H1 (cell line): Measurements from ENCODE around the gene MICOS13. TPM values are rescaled to one million over a fixed set of nuclear protein-coding genes. Genes with fewer than 3 reads are reported as not detected.

Experiments
- CTCF ChIA-PET: fragments of 300-600 bp; sonication (Branson Sonifier 250); formaldehyde crosslinking; loops from one replicate; lab custom pipeline; 2021; ENCODE audit not compliant: partially characterized antibody; lab: Charles Lee
- POLR2A ChIA-PET: fragments of 300-600 bp; sonication (Branson Sonifier 250); formaldehyde crosslinking; loops from one replicate; lab custom pipeline; 2021; ENCODE audit warnings: inconsistent platforms; ENCODE audit not compliant: partially characterized antibody; lab: Charles Lee
- DNase-seq, 2 experiments: peaks; one replicate each; pipeline versions ENCODE4 v3.0.0 to v3.0.0-alpha.2; 2010 to 2022; ENCODE audit warnings: low spot score in 2 of 2, low read depth in 1 of 2, mixed read lengths in 1 of 2
- FAIRE-seq: peaks from 2 replicates; lab custom pipeline; 2011; peaks lifted over from hg19 to GRCh38; lab: Jason Lieb, UNC
- H2AFZ ChIP-seq: 2 replicates; pipeline ENCODE4 v1.8.1; 2012; ENCODE audit warnings: low read length, inconsistent platforms
- H2AK5ac ChIP-seq: 2 replicates; pipeline ENCODE4 v1.6.1; 2013; ENCODE audit warnings: low read depth, low read length
- H2BK120ac ChIP-seq: replicated peaks from 2 replicates; pipeline ENCODE3; 2013; ENCODE audit warnings: low read depth, low read length, inconsistent platforms
- H2BK12ac ChIP-seq: 2 replicates; pipeline ENCODE4 v1.6.1; 2013; ENCODE audit warnings: low read depth, low read length
- H2BK15ac ChIP-seq: 2 replicates; pipeline ENCODE4 v1.6.1; 2013; ENCODE audit warnings: low read length
- H2BK20ac ChIP-seq: 2 replicates; pipeline ENCODE4 v1.6.1; 2013; ENCODE audit warnings: low read length
- H2BK5ac ChIP-seq: 2 replicates; pipeline ENCODE4 v1.6.1; 2013; ENCODE audit warnings: low read depth, low read length
- H3K14ac ChIP-seq: 2 replicates; pipeline ENCODE4 v1.6.1; 2013; ENCODE audit warnings: inconsistent platforms; ENCODE audit not compliant: insufficient read length
- H3K18ac ChIP-seq: 2 replicates; pipeline ENCODE4 v1.6.1; 2013; ENCODE audit warnings: low read length; ENCODE audit errors: extremely low read depth
- H3K23ac ChIP-seq: 2 replicates; pipeline ENCODE4 v1.6.1; 2013; ENCODE audit warnings: inconsistent platforms; ENCODE audit not compliant: insufficient read length
- H3K23me2 ChIP-seq: 2 replicates; pipeline ENCODE4 v1.6.1; 2013; ENCODE audit warnings: low read depth, low read length
- H3K27ac ChIP-seq: 2 replicates; pipeline ENCODE4 v1.6.1; 2011; ENCODE audit warnings: low read depth, low read length, inconsistent platforms
- H3K27me3 ChIP-seq, 4 experiments: replicated peaks in 1 of 4; 1 replicate in 1 of 4; 2 replicates in 3 of 4; pipeline versions ENCODE4 v1.6.1 to v1.8.1; 2011 to 2013; ENCODE audit warnings: low read length in 3 of 4, mild to moderate bottlenecking in 3 of 4, inconsistent platforms in 2 of 4, mixed read lengths in 2 of 4, moderate library complexity in 1 of 4; ENCODE audit not compliant: control insufficient read depth in 3 of 4, insufficient read depth in 3 of 4; ENCODE audit errors: extremely low read depth in 1 of 4
- H3K36me3 ChIP-seq, 4 experiments: 2 replicates each; pipeline versions ENCODE4 v1.6.1 to v1.8.1; 2011 to 2013; ENCODE audit warnings: mild to moderate bottlenecking in 4 of 4, low read length in 3 of 4, moderate library complexity in 2 of 4, control low read depth in 1 of 4, inconsistent platforms in 1 of 4; ENCODE audit not compliant: insufficient read depth in 4 of 4, control insufficient read depth in 2 of 4
- H3K4ac ChIP-seq: replicated peaks from 2 replicates; pipeline ENCODE3; 2013; ENCODE audit warnings: low read length, low read depth, mixed read lengths, inconsistent platforms; ENCODE audit not compliant: insufficient read length
- H3K4me1 ChIP-seq, 4 experiments: replicated peaks in 1 of 4; 1 replicate in 1 of 4; 2 replicates in 3 of 4; pipeline versions ENCODE4 v1.6.1 to v1.8.1; 2011 to 2013; ENCODE audit warnings: low read length in 3 of 4, inconsistent platforms in 2 of 4, mixed read lengths in 1 of 4; ENCODE audit not compliant: insufficient read depth in 4 of 4, control insufficient read depth in 3 of 4
- H3K4me2 ChIP-seq, 2 experiments: 2 replicates each; pipeline versions ENCODE4 v1.6.1 to v1.8.1; 2011 to 2013; ENCODE audit warnings: low read depth in 2 of 2, low read length in 2 of 2, control low read depth in 1 of 2, inconsistent platforms in 1 of 2, mild to moderate bottlenecking in 1 of 2; ENCODE audit not compliant: insufficient read depth in 1 of 2
- H3K4me3 ChIP-seq, 4 experiments: fragments of 200-600, 300-600 bp in 1 of 4; sonication (generic), shearing (Covaris generic), sonication (Bioruptor Twin) in 1 of 4; 2 replicates each; pipeline versions ENCODE4 v1.5.1 to v1.8.1; 2011 to 2016; ENCODE audit warnings: low read length in 4 of 4, low read depth in 3 of 4, control low read depth in 2 of 4, inconsistent platforms in 2 of 4, mild to moderate bottlenecking in 2 of 4, mixed read lengths in 1 of 4, moderate library complexity in 1 of 4; ENCODE audit not compliant: insufficient read depth in 2 of 4; ENCODE audit errors: extremely low read depth in 1 of 4
- H3K56ac ChIP-seq: replicated peaks from 2 replicates; pipeline ENCODE3; 2013; ENCODE audit warnings: low read depth, mild to moderate bottlenecking, mixed read lengths, low read length, inconsistent platforms; ENCODE audit not compliant: insufficient read length
- H3K79me1 ChIP-seq: 2 replicates; pipeline ENCODE4 v1.6.1; 2013; ENCODE audit warnings: low read depth, low read length, control low read depth
- H3K79me2 ChIP-seq, 2 experiments: 2 replicates each; pipeline versions ENCODE4 v1.6.1 to v1.8.1; 2012 to 2013; ENCODE audit warnings: low read length in 2 of 2, mild to moderate bottlenecking in 2 of 2, inconsistent platforms in 1 of 2; ENCODE audit not compliant: insufficient read depth in 2 of 2, control insufficient read depth in 1 of 2
- H3K9ac ChIP-seq, 4 experiments: replicated peaks in 1 of 4; 1 replicate in 1 of 4; 2 replicates in 3 of 4; pipeline versions ENCODE4 v1.6.1 to v1.8.1; 2011 to 2013; ENCODE audit warnings: low read depth in 3 of 4, low read length in 3 of 4, control low read depth in 2 of 4, mild to moderate bottlenecking in 2 of 4, moderate library complexity in 2 of 4, inconsistent platforms in 1 of 4; ENCODE audit errors: extremely low read depth in 1 of 4
- H3K9me3 ChIP-seq, 2 experiments: 2 replicates each; pipeline versions ENCODE4 v1.6.1 to v1.8.1; 2012 to 2013; ENCODE audit warnings: mild to moderate bottlenecking in 2 of 2, moderate library complexity in 2 of 2, control low read depth in 1 of 2, inconsistent platforms in 1 of 2, low read depth in 1 of 2, low read length in 1 of 2, mixed read lengths in 1 of 2; ENCODE audit not compliant: insufficient read depth in 2 of 2
- H4K20me1 ChIP-seq, 2 experiments: replicated peaks in 1 of 2; 2 replicates each; pipeline versions ENCODE3 to v1.8.1; 2011 to 2013; ENCODE audit warnings: inconsistent platforms in 2 of 2, low read length in 2 of 2, mild to moderate bottlenecking in 1 of 2; ENCODE audit not compliant: insufficient read depth in 2 of 2, control insufficient read depth in 1 of 2
- H4K5ac ChIP-seq: 2 replicates; pipeline ENCODE4 v1.6.1; 2013; ENCODE audit warnings: low read length, low read depth, mixed read lengths, inconsistent platforms; ENCODE audit not compliant: insufficient read length
- H4K8ac ChIP-seq: 2 replicates; pipeline ENCODE4 v1.8.0; 2013; ENCODE audit warnings: mild to moderate bottlenecking, moderate library complexity, low read length, inconsistent platforms; ENCODE audit not compliant: insufficient read depth; ENCODE audit errors: extremely low read depth
- H4K91ac ChIP-seq: replicated peaks from 2 replicates; pipeline ENCODE3; 2013; ENCODE audit warnings: low read length, mixed read lengths, inconsistent platforms; ENCODE audit not compliant: insufficient read length
- BACH1 ChIP-seq: IDR thresholded peaks from 2 replicates; pipeline ENCODE4 v1.6.1; 2012; ENCODE audit warnings: low read length, improper control_type of control experiment
- CBX8 ChIP-seq: fragments of 300-800, 300-1000 bp; sonication (generic); IDR thresholded peaks from 2 replicates; pipeline ENCODE4 v1.7.1; 2016; ENCODE audit warnings: low read depth, low read length, borderline replicate concordance
- CHD1 ChIP-seq: IDR thresholded peaks from 2 replicates; pipeline ENCODE4 v1.6.1; 2012; ENCODE audit warnings: low read depth, low read length, improper control_type of control experiment
- FOSL1 ChIP-seq: IDR thresholded peaks from 2 replicates; pipeline ENCODE4 v1.6.1; 2011; ENCODE audit warnings: mild to moderate bottlenecking, low read depth, low read length, moderate library complexity; ENCODE audit not compliant: insufficient read depth
- HDAC6 ChIP-seq: IDR thresholded peaks from one replicate; pipeline ENCODE4 v1.7.1; 2012; ENCODE audit warnings: low read depth, mild to moderate bottlenecking, inconsistent platforms, low read length, moderate library complexity
- KDM5A ChIP-seq: fragments of 200-600 bp; IDR thresholded peaks from 2 replicates; pipeline ENCODE4 v1.7.1; 2012; ENCODE audit warnings: mild to moderate bottlenecking, low read length, inconsistent platforms, mixed read lengths
- SAP30 ChIP-seq: fragments of 300-600 bp; sonication (generic); IDR thresholded peaks from 2 replicates; pipeline ENCODE4 v1.7.1; 2012; ENCODE audit warnings: low read length, moderate library complexity, mild to moderate bottlenecking, inconsistent platforms; ENCODE audit not compliant: insufficient read depth, insufficient replicate concordance
- SP1 ChIP-seq: IDR thresholded peaks from 2 replicates; pipeline ENCODE4 v1.6.1; 2011; ENCODE audit warnings: low read depth, low read length
- SRF ChIP-seq: IDR thresholded peaks from 2 replicates; pipeline ENCODE4 v1.6.1; 2011; ENCODE audit warnings: mild to moderate bottlenecking, low read depth, low read length, moderate library complexity
- TAF1 ChIP-seq: IDR thresholded peaks from 2 replicates; pipeline ENCODE4 v1.6.1; 2011; ENCODE audit warnings: mild to moderate bottlenecking, low read depth, low read length
- TBP ChIP-seq: IDR thresholded peaks from 2 replicates; pipeline ENCODE4 v1.6.1; 2011; ENCODE audit warnings: low read depth, low read length, improper control_type of control experiment
- WGBS, 2 experiments: shearing (Covaris generic) in 1 of 2; methylation state at CpG; one replicate each; pipeline versions ENCODE4 v1.1.6 to v1.1.7; 2013 to 2015; ENCODE audit warnings: low lambda C conversion rate in 2 of 2, mixed read lengths in 2 of 2, inconsistent platforms in 1 of 2, low coverage in 1 of 2, missing lambda C conversion rate in 1 of 2; ENCODE audit not compliant: insufficient replicate concordance in 2 of 2, insufficient coverage in 1 of 2, insufficient read length in 1 of 2; ENCODE audit errors: extremely low coverage in 1 of 2, missing lambda C conversion rate in 1 of 2; 5-methylcytosine and 5-hydroxymethylcytosine counted together
- polyA plus RNA-seq, 7 experiments: library from polyadenylated mRNA; depleted of rRNA in 3 of 7; stranded (reverse) in 5 of 7; unstranded in 2 of 7; fragments of >200 nt in 5 of 7; fragments of 200-250 nt in 2 of 7; gene quantifications; 1 replicate in 5 of 7; 2 replicates in 1 of 7; 4 replicates in 1 of 7; pipeline versions ENCODE4 v1.2.1 to v1.2.3, GENCODE V29; 2011 to 2013; ENCODE audit warnings: missing spikeins in 2 of 7, mixed read lengths in 2 of 7
- total RNA-seq: library from RNA; stranded (reverse); fragmentation: NEBNext Ultra II Directional; extraction: Animal tissue kit (Norgen Biotek cat#: 25700); gene quantifications from 2 replicates; pipeline ENCODE4 v1.2.1, GENCODE V29; 2021
- TF ChIP-seq, protein P1 (sequence below): IDR thresholded peaks from 2 replicates; pipeline ENCODE4 v1.6.1; 2012; ENCODE audit warnings: low read length, inconsistent platforms
- TF ChIP-seq, protein P2 (sequence below): IDR thresholded peaks from 2 replicates; pipeline ENCODE4 v1.6.1; 2012; ENCODE audit warnings: inconsistent platforms

The MICOS13 gene
- total and polyA plus RNA-seq, 2 of the 8 experiments (the other 6 are each of a cell fraction or from before 2014, with no cell fraction given): 17.3 to 36.1 TPM

DNA sequence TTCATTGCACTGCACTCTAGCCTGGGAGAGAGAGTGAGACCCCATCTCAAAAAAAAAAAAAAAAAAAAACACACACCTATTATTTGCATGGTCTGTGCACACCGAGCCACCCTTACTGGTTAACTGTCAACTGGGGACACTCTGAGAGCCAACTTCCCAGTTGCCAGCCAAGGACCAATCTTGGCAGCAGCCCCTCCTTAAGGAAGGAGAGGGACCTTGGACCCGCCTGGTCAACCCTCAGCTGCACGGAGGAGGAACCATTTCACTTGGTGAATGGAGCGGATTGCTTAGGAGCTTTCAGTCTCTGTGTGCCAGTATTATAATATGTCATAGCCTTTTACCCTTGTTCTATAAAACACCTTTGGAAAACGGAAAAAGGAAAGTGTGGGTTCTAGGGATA lies 24.9 kb downstream of the MICOS13 start:
- H2AFZ ChIP-seq: no peak overlapping the region
- no peaks in the 10 kb centered on the region for H3K4me1 ChIP-seq
- no peak overlapping the region for H3K14ac ChIP-seq
- H3K79me1 ChIP-seq: no peaks in the 10 kb centered on the region; the same call in 1 of the 2 replicates
- H3K9me3 ChIP-seq: no peaks in the 10 kb centered on the region
- no peak for DNase-seq
- H3K4ac ChIP-seq: no peak overlapping the region
- no peak overlapping the region for H2BK5ac ChIP-seq
- FAIRE-seq: no peak
- H2AK5ac ChIP-seq: no peak overlapping the region
- no peak overlapping the region for H3K56ac ChIP-seq
- H2BK15ac ChIP-seq: no peak overlapping the region
- H4K5ac ChIP-seq: no peak overlapping the region
- H3K18ac ChIP-seq: no peak overlapping the region
- H3K23ac ChIP-seq: no peak overlapping the region
- no peaks in the 10 kb centered on the region for H3K79me2 ChIP-seq
- H3K27ac ChIP-seq: no peak overlapping the region
- no peaks in the 10 kb centered on the region for H3K27me3 ChIP-seq
- no peak overlapping the region for H2BK20ac ChIP-seq
- H3K23me2 ChIP-seq: no peaks in the 10 kb centered on the region
- H3K36me3 ChIP-seq: peaks cover 43 to 87% (median 70%) of the 10 kb centered on the region in 4 experiments
- ChIA-PET CTCF (interaction anchor here (1.4 kb wide), 1 partner anchor 34 kb away, joined by 3 read pairs; no protein-coding TSS in a partner anchor), POLR2A (interaction anchor here (1.2 kb wide), 1 partner anchor 34 kb away, joined by 4 read pairs; the partner anchor contains the start of gene RPL36)
- no peak overlapping the region for H2BK12ac ChIP-seq
- H2BK120ac ChIP-seq: no peak overlapping the region
- 90% methylated on average over 5 of the region's 5 CpGs; no CpG with 5 or more reads in 1 of the 2 experiments for WGBS, 2 experiments
- peaks cover 0 to 6% of the 10 kb centered on the region in 2 experiments for H4K20me1 ChIP-seq
- no peak overlapping the region for H3K4me2 ChIP-seq
- H3K4me3 ChIP-seq: no peak overlapping the region
- no peak overlapping the region for H4K91ac ChIP-seq
- no peak overlapping the region for H3K9ac ChIP-seq
- no peak overlapping the region for H4K8ac ChIP-seq
- TF ChIP-seq CHD1 (no peak), SP1 (no peak), SRF (no peak), KDM5A (no peak), CBX8 (no peak), TBP (no peak), BACH1 (no peak), TAF1 (no peak), FOSL1 (no peak), SAP30 (no peak), HDAC6 (no peak)
- TF ChIP-seq, protein P1, sequence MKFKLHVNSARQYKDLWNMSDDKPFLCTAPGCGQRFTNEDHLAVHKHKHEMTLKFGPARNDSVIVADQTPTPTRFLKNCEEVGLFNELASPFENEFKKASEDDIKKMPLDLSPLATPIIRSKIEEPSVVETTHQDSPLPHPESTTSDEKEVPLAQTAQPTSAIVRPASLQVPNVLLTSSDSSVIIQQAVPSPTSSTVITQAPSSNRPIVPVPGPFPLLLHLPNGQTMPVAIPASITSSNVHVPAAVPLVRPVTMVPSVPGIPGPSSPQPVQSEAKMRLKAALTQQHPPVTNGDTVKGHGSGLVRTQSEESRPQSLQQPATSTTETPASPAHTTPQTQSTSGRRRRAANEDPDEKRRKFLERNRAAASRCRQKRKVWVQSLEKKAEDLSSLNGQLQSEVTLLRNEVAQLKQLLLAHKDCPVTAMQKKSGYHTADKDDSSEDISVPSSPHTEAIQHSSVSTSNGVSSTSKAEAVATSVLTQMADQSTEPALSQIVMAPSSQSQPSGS: no peak
- TF ChIP-seq, protein P2, sequence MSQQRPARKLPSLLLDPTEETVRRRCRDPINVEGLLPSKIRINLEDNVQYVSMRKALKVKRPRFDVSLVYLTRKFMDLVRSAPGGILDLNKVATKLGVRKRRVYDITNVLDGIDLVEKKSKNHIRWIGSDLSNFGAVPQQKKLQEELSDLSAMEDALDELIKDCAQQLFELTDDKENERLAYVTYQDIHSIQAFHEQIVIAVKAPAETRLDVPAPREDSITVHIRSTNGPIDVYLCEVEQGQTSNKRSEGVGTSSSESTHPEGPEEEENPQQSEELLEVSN: no peak
